Measurements from ENCODE around the gene ARFGAP3.

ARFGAP3 gene

DNA sequence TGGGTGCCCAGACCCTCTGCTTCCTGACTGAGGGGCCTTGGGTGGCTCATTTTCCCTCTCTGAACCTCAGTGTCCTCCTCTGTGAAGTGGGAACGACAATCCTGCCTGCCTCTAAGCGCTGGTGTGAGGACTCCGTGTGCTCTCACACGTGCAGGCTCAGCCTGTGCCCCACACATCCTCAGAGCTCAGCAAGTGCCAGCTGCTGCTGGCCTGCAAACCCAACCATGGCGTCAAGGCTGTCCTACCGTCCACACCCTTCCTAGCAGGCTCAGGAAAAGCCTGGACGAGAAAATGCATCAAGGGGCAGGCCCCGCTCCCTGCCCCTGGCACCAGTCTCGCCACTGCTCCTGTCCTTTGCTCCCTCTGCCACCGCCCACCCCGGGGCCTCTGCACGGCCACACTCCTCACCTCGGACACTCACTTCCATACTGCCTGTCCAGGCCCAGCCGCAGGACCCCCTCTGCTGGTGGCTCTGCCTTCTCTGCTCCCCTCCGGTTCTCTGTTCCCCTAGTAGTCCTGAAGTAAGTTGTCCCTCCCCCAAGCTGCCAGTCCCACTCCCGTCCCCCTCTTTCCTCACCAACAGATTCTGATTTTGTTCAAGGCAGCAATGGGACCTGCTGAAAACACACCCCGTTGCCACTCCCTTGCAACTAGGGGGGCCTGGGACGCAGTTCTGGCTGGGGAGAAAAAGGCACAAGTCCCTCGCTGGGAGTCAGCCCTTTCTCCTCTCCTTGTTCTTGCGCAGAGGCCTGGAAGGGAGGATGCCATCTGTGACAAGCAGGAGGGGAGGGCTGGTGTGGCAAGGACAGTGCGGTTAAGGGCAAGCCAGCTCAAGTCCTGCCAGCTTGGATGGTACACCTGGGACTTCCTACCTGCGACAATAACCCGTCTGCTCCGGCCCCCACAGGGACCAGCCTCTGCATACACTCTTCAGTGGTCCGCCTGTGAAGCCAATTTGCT lies 62.2 kb downstream of the ARFGAP3 start:
- H3K4me3 ChIP-seq (ENCODE audit: low read depth, low read length), result no peak overlapping the region
- TF ChIP-seq, protein P1, sequence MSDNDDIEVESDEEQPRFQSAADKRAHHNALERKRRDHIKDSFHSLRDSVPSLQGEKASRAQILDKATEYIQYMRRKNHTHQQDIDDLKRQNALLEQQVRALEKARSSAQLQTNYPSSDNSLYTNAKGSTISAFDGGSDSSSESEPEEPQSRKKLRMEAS (IDR thresholded peaks at IDR 0.05; ENCODE audit: low read depth, low read length), result no peak
- TF ChIP-seq POLR2A (IDR thresholded peaks at IDR 0.05; ENCODE audit: extremely low read depth, insufficient read length), result no peak
- TF ChIP-seq MYC (IDR thresholded peaks at IDR 0.05; ENCODE audit: low read depth, low read length), result no peak
- TF ChIP-seq, protein P2, sequence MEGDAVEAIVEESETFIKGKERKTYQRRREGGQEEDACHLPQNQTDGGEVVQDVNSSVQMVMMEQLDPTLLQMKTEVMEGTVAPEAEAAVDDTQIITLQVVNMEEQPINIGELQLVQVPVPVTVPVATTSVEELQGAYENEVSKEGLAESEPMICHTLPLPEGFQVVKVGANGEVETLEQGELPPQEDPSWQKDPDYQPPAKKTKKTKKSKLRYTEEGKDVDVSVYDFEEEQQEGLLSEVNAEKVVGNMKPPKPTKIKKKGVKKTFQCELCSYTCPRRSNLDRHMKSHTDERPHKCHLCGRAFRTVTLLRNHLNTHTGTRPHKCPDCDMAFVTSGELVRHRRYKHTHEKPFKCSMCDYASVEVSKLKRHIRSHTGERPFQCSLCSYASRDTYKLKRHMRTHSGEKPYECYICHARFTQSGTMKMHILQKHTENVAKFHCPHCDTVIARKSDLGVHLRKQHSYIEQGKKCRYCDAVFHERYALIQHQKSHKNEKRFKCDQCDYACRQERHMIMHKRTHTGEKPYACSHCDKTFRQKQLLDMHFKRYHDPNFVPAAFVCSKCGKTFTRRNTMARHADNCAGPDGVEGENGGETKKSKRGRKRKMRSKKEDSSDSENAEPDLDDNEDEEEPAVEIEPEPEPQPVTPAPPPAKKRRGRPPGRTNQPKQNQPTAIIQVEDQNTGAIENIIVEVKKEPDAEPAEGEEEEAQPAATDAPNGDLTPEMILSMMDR (IDR thresholded peaks at IDR 0.05; ENCODE audit: low read depth, low read length), result no peak
- DNase-seq (ENCODE audit: low read depth), result no peak

DNA sequence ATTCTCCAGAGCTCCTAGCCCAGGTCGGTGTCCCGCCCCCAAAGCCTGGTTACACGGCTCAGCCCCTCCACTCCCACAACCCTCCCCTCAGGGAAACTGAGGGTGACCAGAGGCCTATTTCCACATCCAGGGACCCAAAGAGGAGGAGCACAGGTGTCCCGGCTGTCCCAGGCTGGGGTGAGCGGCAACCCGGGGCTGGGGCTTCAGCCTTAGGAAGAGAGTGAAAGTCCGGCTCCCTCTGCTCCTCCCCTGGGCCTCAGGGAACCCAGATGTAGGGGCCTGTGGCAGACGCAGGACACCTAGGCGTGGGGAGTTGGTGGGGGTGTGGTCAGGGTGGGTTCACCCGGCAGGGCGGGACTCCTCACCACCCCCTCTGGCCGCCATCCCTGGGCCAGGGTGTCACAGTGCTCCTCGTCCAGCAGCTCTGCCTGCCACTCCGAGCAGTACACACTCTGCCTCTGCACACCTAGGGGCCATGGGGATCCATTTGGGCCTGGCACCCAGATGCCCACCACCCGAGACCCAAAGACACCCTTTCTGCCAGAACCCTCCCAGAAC lies 63.1 kb downstream of the ARFGAP3 start:
- TF ChIP-seq POLR2A (IDR thresholded peaks at IDR 0.05; ENCODE audit: extremely low read depth, insufficient read length), result no peak
- TF ChIP-seq MYC (IDR thresholded peaks at IDR 0.05; ENCODE audit: low read depth, low read length), result no peak
- TF ChIP-seq, protein P1 (IDR thresholded peaks at IDR 0.05; ENCODE audit: low read depth, low read length), result no peak
- TF ChIP-seq, protein P2 (IDR thresholded peaks at IDR 0.05; ENCODE audit: low read depth, low read length), result no peak
- H3K4me3 ChIP-seq (ENCODE audit: low read depth, low read length), result no peak overlapping the region
- no peak for DNase-seq (ENCODE audit: low read depth)

DNA sequence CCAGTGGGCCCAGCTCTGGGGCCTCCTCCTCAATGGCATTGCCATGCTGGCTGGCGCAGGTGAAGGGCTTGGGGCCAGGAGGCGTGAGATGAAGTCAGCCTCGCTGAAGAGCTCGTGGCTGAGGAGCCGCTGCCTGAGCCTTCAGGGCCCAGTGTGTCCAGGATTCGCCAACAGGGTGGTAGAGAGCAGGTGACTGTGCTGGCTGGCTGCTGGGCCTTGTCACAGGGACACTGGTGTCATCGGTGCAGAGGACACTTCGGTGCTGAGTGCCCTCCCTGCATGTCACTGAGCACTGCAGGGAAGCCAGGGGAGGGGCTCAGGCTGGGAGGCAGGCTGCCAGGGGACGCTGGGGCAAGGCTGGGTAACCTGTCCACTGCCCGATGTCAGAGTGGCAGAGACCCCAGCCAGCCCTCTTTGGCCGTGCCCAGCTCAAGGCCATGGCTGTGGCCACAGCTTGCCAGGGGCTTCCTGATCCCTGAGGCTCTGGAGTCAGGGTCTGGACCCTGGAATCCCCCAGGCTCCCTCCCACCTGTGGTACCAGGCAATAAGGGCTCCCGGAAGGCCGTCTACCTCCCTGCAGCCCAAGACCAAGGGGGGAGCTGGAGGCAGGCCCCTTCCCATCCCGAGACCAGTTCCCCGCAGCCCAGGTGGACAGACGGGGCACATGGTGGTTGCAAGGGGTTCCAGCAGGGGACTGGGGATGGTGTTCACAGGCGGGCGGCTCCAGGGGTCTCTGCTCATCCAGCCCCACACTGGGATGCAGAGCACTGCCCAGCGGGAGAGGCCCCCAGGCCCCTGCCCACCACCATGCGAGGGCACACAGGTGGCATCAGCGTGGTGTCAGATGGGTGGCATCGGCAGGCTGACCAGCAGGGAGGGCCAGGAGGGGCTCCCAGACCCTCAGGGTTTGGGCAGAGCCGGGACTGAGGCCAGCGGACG lies 63.9 kb downstream of the ARFGAP3 start:
- TF ChIP-seq POLR2A (IDR thresholded peaks at IDR 0.05; ENCODE audit: extremely low read depth, insufficient read length) (no peak), MYC (IDR thresholded peaks at IDR 0.05; ENCODE audit: low read depth, low read length) (no peak)
- H3K4me3 ChIP-seq (ENCODE audit: low read depth, low read length), result no peak overlapping the region
- DNase-seq (ENCODE audit: low read depth), result no peak

DNA sequence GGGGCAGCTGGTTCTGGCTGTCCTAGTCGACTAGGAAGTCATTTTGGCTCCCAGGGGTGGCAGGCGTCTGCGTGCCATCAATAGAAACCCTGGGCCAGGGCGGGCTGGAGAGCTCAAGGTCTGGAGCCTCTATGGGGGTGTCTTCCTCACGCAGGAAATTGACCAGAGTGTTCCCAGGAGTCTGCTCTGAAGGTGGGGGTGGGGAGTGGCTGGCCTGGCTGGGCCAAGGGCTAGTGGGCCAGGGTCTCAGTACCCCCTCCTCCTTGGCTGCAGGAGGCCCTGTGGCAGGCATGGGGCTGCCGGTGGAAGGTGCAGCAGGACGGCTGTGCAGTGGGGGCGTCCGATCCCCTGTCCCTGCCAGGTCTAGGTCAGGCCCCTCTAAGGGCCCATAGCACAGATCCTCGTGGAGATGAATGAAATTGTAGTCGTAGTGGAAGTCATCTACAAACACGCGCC lies 64.6 kb downstream of the ARFGAP3 start:
- TF ChIP-seq, protein P2 (IDR thresholded peaks at IDR 0.05; ENCODE audit: low read depth, low read length), result no peak
- no peak for TF ChIP-seq POLR2A (IDR thresholded peaks at IDR 0.05; ENCODE audit: extremely low read depth, insufficient read length)
- TF ChIP-seq MYC (IDR thresholded peaks at IDR 0.05; ENCODE audit: low read depth, low read length), result no peak
- TF ChIP-seq, protein P1 (IDR thresholded peaks at IDR 0.05; ENCODE audit: low read depth, low read length), result no peak
- no peak overlapping the region for H3K4me3 ChIP-seq (ENCODE audit: low read depth, low read length)
- no peak for DNase-seq (ENCODE audit: low read depth)

DNA sequence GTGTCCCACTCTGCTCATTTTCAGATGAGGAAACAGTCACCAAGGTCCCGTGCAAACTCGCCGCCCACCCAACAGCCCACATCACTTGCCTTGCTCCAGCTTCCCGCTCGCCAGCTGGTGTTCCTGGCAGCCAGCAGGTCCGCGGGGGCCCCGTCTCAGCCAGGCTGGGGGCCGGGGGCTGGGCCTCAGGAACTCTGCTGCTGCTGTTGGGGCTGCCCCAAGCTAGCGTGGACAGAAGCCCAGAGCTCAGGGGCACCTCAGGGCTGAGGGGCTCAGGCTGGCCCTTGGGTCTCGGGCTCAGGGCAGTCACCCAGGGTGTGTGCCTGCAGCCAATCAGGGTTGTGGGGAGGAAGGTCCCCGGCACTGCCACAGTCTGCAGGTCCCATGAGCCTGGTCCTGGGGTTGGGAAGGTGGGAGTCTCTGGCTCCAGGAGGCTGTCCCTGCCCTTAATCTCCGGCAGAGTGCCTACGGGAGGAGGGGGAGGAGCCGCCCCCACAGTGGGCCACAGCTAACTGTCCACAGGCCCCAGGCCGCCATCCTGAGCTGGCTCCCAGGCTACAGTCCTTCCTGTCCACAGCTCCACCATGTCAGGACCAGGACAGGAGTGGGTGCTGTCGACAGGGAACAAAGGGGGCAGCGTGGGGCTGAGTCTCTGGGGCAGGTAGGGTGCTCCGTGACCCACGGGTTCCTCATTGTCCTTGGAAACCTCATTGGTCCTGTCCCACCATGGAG lies 65.2 kb downstream of the ARFGAP3 start:
- TF ChIP-seq POLR2A (IDR thresholded peaks at IDR 0.05; ENCODE audit: extremely low read depth, insufficient read length), result no peak
- TF ChIP-seq, protein P2 (IDR thresholded peaks at IDR 0.05; ENCODE audit: low read depth, low read length), result no peak
- TF ChIP-seq MYC (IDR thresholded peaks at IDR 0.05; ENCODE audit: low read depth, low read length), result no peak
- DNase-seq (ENCODE audit: low read depth), result no peak
- no peak overlapping the region for H3K4me3 ChIP-seq (ENCODE audit: low read depth, low read length)

Measured in NB4 (cell line).